ENCODE measurements around the gene KIF18B.
A peak's percentile ranks its signal among the peaks of the same experiment; 100 is the strongest.

Gene KIF18B

DNA sequence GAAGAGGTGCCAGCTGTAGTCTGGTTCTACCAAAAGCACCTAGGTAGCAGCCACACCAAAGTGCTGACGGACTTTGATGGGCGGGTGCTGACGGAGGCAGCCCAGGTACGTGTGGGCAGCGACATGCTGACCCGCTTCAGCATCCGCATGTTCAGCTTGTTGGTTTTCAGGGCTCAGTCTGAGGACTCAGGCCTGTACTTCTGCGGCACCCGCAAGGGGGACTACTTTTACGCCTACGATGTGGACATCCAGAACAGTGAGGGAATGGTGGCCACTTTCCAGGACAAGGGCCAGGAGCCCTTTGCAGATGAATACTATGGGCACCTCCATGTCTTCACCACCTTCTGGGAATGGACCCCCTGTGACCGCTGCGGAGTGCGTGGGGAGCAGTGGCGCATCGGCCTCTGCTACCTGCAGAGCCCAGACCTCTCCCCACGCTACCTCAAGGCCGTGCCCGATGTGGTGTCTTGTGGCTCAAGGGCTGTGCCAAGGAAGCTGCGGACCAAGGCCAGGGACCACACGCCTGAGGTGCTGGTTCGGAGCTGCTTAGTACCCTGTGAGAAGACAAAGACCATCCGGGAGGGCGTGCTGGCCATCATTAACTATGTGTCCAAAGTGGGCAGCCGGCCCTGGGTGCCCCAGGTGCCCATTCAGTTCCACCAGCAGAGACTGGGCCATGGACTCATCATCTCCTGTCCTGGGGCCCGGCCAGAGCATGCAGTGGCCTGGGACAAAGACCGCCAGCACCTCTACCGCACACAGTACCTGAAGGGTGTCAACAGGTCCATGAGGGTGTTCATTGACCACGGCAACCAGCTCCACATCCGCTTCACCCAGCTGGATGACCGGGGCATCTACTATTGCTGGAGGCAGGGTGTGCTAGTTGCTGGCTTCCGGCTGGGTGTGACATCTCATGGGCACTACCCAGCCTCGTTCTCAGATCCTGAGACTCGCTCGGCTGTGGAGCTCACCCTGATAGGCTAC is 43.3 kb downstream of the KIF18B start:
- DNase-seq, result no peak

DNA sequence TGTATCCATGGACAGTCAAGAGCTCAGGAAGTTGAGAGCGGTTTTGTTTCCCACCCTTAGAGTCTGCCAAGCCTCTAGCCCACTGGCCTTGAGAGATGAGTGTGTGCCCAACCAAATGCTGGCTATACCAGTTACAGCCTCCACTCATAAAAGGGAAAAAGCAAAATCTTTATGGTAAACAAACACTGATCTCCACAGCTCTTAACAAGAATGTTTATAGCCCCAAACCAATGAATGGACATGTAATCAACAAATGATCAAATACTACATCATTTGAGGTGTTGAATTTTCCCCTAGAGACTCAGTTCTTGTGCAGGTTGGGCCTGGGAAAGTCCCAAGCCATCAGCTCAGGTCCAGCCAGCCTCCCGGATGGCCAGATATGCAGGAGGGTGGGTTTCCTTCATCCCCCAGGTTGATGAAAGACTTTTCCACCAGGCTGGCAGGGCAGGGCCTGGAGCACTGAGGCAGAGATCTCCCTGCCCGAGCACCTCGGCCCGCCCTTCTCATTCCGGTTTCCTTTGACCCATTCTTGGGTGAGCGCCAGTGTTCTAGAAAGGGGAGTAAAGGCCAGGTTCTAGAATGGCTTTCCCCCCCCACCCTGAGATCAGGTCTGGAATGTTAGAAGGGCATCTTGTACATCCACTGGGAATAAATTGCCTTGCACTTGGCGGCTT is 44.4 kb downstream of the KIF18B start:
- no peak for DNase-seq

DNA sequence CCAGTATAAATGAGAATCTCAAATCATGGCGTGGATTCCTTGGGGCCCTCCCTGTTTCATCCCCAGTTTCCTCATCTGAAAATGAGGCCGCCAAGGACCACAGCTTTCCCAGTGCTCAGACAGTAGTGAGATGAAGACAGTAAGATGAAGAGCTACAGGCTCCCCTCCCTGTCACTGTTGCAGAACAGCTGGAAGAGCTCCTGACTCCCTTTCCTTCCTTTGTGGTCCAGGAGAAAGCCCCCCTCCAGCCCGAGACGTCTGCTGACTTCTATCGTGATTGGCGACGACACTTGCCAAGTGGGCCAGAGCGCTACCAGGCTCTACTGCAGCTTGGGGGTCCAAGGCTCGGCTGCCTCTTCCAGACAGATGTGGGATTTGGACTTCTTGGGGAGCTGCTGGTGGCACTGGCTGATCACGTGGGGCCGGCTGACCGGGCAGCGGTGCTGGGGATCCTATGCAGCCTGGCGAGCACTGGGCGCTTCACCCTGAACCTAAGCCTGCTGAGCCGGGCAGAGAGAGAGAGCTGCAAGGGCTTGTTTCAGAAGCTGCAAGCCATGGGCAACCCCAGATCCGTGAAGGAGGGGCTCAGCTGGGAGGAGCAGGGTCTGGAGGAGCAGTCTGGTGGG is 45.3 kb downstream of the KIF18B start:
- no peak for DNase-seq

GRCh38 chr17:44901411-44901921 is 46.1 kb downstream of the KIF18B start:
- peak; percentile 54 for DNase-seq

DNA sequence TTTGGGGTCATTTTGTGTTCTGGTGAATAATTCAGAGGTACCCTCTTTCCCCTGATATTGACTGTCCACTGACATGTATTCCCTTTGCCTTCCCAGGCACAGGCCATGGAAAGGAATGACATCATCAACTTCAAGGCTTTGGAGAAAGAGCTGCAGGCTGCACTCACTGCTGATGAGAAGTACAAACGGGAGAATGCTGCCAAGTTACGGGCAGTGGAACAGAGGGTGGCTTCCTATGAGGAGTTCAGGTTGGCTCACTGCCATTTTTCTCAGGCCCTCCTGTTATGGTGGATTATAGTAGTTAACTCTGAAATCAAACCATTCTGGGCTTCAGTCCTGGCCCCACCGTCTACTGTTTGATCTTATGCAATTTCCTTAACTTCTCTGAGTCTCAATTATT is 46.7 kb downstream of the KIF18B start:
- DNase-seq, result peak; percentile 86

DNA sequence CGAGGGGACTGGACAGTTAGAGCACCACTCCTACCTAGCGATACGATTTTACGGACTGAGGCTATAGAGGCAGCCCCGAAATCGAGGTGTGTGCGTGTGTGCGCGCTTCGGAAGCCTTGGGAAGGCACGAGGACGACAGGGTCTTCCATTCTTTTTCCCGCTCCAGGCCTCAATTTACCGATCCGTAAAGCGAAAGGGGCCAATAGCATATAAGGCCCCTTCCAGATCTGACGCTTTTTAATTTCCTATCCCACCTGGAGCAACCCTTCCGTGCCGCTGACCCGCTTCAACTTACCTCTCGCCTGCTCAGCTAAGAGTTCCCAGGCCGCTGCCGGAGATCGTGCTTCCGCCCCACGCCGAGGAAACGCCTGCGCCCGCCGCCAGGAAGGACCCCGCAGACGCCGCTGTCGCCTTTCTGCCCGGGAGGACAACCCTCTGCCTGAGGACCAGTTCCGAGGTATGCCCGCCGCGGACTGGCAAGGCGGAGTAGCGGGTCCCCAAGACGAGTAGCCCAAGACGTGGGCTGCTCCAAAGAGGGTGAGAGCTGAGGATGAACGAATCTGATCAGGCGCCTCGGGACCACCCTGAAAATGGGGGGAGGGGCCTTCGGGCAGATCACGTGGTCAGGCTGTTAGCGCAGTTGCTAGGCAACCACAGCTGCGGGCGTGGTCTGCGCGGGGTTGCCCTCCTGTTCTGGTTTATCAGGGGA is 48.3 kb downstream of the KIF18B start, which contains the start of gene EFTUD2:
Gene EFTUD2 (minus strand): TSS at position 372 of the 709 bp plus-strand sequence. CDS start 4,924 bp downstream, outside the sequence.
- peak; percentile 72 for DNase-seq

GRCh38 chr17:44898768-44899073 is 48.9 kb downstream of the KIF18B start:
- no peak for DNase-seq

DNA sequence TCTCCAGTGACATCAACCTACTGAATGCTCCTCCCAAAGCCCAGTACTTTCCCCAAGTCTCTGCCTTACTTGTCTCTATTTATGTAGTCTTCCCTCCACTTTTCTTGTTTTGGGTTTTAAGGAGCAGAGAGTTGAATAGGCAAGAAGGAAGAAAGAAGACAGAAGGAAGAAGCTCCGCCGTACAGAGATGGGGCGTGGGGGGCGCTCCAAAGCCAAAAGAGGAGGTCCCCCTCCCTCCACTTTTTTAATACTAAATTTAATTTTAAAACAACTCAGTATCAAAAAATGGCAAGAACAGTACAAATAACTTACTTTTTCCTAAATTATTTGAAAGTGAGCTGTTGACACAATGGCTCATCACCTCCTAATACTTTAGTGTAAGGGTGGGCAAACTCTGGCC is 52.9 kb downstream of the KIF18B start:
- DNase-seq, result no peak

DNA sequence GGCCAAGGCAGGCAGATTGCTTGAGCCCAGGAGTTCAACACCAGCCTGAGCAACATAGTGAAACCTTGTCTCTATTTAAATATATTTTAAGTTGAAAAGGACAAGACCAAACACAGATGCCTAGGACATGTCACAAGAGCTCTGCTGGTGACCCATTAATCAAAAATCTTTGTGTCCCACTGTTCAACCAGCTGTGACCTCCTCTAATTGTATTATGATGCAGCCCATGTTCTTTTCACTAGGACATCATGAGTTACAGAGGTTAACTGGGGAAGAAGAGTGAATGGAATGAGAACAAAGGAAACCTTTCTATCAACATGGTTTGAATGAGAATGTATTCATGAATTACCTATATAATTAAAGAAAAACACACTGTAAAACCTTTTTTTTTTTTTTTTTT is 55.3 kb downstream of the KIF18B start:
- no peak for DNase-seq

GRCh38 chr17:44889003-44889402 is 58.6 kb downstream of the KIF18B start:
- DNase-seq, result no peak

DNA sequence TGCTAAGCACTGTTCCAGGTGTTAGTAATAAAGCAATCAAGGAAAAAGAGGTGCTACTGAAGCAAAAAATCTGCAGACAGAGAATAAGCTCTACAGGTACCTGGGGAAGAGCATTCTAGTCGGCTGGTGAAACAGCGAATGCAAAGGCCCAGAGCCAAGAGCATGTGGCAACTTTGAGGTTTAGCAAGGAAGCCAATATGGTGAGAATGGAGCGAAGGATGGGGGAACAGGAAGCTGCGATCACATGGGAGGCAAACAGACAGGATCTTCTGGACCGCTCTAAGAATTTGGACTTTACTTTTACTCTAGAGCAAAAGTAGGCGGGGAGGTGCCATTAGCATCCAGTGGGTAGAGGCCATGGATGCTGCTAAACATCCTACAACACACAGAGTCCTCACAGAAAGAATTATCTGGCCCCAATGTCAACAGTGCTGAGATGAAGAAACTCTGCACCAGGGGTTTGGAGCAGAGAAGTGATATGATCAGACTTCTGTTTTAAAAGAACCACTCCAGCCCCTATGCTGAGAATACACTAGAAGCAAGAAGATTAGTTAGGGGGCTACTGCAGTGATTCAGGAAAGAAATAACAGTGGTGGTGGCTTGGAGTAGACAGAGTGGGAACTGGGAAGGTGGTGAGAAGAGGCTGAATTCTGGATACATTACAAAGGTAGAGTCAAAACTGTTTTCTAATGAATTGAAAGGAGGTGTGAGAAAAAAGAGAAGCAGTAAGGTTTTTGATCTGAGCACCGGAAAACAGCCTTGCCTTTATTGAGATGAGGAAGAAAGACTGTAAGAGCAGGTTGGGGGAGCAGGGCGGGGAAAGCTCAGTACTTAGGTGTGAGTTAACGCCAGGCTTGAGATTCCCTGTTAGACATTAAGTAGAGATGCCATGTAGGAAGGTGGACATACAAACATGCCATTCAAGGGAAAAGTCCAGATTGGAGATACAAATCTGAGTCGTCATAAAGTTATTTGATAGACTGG is 59.3 kb downstream of the KIF18B start:
- DNase-seq, result peak; percentile 6

DNA sequence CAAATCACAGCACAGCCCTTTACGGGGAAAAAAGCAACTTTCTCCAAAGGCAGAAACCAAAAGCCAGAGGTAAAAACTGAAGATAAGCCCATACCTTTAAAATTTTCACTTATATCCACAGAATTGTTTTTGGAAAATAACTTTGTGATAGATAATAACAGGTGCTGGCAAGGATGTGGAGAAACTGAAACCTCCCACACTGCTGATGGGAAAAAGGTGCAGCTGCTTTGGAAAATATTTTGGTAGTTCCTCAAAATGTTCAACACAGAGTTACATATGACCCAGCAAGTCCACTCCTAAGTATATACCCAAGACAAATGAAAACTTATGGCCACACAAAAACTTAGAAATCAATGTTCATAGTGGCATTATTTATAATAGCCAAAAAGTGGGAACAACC is 60.6 kb downstream of the KIF18B start:
- DNase-seq, result no peak

GRCh38 chr17:44884941-44885340 is 62.6 kb downstream of the KIF18B start:
- no peak for DNase-seq

- no peak for DNase-seq
Measured at GRCh38 chr17:44881145-44881544, 66.4 kb downstream of the KIF18B start.

- DNase-seq, result no peak
Measured at GRCh38 chr17:44880062-44880461, 67.5 kb downstream of the KIF18B start.

DNA sequence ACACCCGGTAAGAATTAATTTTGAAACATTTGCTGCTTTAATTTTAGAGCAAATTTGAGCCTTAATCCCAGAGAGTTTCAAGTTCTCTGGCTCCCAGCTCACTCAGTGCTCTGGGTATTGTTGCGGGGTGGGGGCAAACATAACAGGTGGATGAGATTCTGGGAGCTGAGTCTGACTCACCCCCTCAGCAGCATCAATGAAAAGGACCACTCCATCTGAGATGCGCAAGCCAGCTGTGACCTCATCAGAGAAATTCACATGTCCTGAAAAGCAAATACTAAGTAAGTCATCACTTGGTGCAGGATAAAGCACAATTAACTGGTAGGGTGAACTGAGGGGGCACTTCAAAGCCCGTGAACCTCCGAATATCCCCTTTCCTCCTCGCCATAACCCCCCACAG is 68.2 kb downstream of the KIF18B start:
- DNase-seq, result no peak

DNA sequence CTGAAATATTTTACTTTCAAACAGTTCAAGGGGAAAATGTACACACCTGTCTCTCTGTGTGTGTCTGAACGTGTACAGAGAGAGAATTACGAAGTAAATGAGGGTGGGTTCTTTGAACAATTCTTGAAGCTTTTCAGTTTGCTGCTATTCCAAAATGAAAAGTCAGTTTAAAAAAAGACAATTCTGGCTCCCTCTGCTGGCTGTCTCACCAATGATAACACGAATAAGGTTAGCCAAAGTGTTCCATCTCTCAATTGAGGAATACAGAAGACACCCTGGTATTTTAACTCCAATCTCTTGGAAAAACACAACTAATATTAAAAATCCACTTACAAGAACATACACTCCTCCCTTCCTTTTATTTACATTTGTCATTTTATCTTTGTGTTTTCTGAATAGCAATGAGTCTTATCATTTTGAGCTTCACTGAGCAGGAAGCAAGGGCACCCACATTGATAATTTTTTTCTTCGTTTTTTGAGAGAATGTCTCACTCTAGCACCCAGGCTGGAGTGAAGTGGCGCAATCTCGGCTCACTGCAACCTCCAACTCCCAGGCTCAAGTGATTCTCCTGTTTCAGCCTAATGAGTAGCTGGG is 68.8 kb downstream of the KIF18B start:
- no peak for DNase-seq

DNA sequence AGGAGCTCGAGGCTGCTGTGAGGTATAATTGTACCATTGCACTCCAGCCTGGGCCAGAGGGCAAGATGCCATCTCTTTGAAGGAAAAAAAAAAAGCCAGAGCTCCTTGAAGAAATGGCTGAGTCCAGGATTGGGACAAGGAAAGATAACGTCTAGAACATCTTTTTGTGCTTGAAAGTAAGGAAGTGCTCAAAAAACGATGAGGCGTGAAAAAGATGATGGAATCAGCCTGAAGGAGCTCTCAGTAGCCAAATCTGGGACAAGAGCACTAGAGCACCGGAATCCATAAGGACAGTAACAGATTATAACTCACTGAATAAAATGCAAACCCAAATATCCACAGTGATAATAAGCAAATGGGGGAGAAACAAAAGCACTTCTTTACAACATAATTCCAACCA is 70.5 kb downstream of the KIF18B start:
- DNase-seq, result no peak

- DNase-seq, result no peak
Measured at GRCh38 chr17:44875761-44876160, 71.8 kb downstream of the KIF18B start.
